Fibroblast of lung (primary cell): ENCODE data around the gene CX3CL1. TPM values are rescaled to one million over a fixed set of nuclear protein-coding genes. Genes with fewer than 3 reads are reported as not detected.

ENCODE experiments used
- DNase-seq, 2 donors: peaks; one replicate each; pipeline versions ENCODE4 v3.0.0 to v3.0.0-alpha.2; 2010; ENCODE audit warnings: low read depth in 2 of 2
- H2AFZ ChIP-seq: 2 replicates; pipeline ENCODE4 v1.5.1; 2012; ENCODE audit warnings: low read length, control low read depth, inconsistent platforms
- H3K27ac ChIP-seq: 2 replicates; pipeline ENCODE4 v1.5.1; 2011; ENCODE audit warnings: low read length, control low read depth; ENCODE audit not compliant: insufficient read depth
- H3K27me3 ChIP-seq: 2 replicates; pipeline ENCODE4 v1.5.1; 2011; ENCODE audit warnings: mild to moderate bottlenecking, low read length; ENCODE audit not compliant: control insufficient read depth, insufficient read depth
- H3K36me3 ChIP-seq: 2 replicates; pipeline ENCODE4 v1.5.1; 2011; ENCODE audit warnings: low read length; ENCODE audit not compliant: control insufficient read depth, insufficient read depth
- H3K4me1 ChIP-seq: 2 replicates; pipeline ENCODE4 v1.5.1; 2011; ENCODE audit warnings: low read length; ENCODE audit not compliant: control insufficient read depth, insufficient read depth; ENCODE audit errors: extremely low read depth
- H3K4me2 ChIP-seq: 2 replicates; pipeline ENCODE4 v1.5.1; 2011; ENCODE audit warnings: low read length, control low read depth; ENCODE audit not compliant: insufficient read depth; ENCODE audit errors: extremely low read depth
- H3K4me3 ChIP-seq, 4 experiments: fragments of 200-600 bp in 1 of 4; sonication (generic) in 1 of 4; replicated peaks in 1 of 4; 2 replicates each; pipeline ENCODE4 v1.5.1; 2011 to 2016; ENCODE audit warnings: low read length in 4 of 4, low read depth in 3 of 4, mild to moderate bottlenecking in 3 of 4, control low read depth in 2 of 4, inconsistent platforms in 1 of 4, mixed read lengths in 1 of 4; ENCODE audit not compliant: insufficient read depth in 1 of 4; ENCODE audit errors: control extremely low read depth in 1 of 4
- H3K79me2 ChIP-seq: 2 replicates; pipeline ENCODE4 v1.5.1; 2012; ENCODE audit warnings: mild to moderate bottlenecking, low read length, inconsistent platforms; ENCODE audit not compliant: control insufficient read depth, insufficient read depth
- H3K9ac ChIP-seq: 2 replicates; pipeline ENCODE4 v1.5.1; 2011; ENCODE audit warnings: mild to moderate bottlenecking, low read length, control low read depth; ENCODE audit not compliant: insufficient read depth
- H3K9me3 ChIP-seq: 2 replicates; pipeline ENCODE4 v1.5.1; 2012; ENCODE audit warnings: low read depth, low read length; ENCODE audit not compliant: control insufficient read depth, insufficient read depth
- H4K20me1 ChIP-seq: 2 replicates; pipeline ENCODE4 v1.5.1; 2011; ENCODE audit warnings: low read length; ENCODE audit not compliant: control insufficient read depth, insufficient read depth; ENCODE audit errors: extremely low read depth
- CTCF ChIP-seq, 2 donors: IDR thresholded peaks in 1 of 2; conservative IDR thresholded peaks in 1 of 2; 1 replicate in 1 of 2; 2 replicates in 1 of 2; pipeline ENCODE4 v1.5.1; 2011 to 2012; ENCODE audit warnings: low read length in 2 of 2, control low read depth in 1 of 2, inconsistent platforms in 1 of 2, low read depth in 1 of 2, mild to moderate bottlenecking in 1 of 2
- EZH2 ChIP-seq: IDR thresholded peaks from 2 replicates; pipeline ENCODE4 v1.5.1; 2012; ENCODE audit warnings: low read length, control low read depth, mild to moderate bottlenecking; ENCODE audit errors: missing control alignments
- polyA plus RNA-seq, 2 donors: library from polyadenylated mRNA; depleted of rRNA in 1 of 2; stranded (reverse) in 1 of 2; unstranded in 1 of 2; fragments of >200 nt; gene quantifications; 2 replicates each; pipeline ENCODE4 v1.2.1, GENCODE V29; 2011 to 2012; ENCODE audit warnings: missing spikeins in 1 of 2
- total RNA-seq: library from RNA; depleted of rRNA; stranded (reverse); fragments of >200 nt; gene quantifications from 2 replicates; pipeline ENCODE4 v1.2.1, GENCODE V29; 2014

CX3CL1 gene
- total and polyA plus RNA-seq, 2 donors (not counting 1 experiment from before 2014, with no cell fraction given), result not detected

- Histone ChIP-seq H3K4me2 (no peak overlapping the region), H3K79me2 (no peaks in the 10 kb centered on the region), H3K9ac (no peak overlapping the region), H3K4me1 (no peaks in the 10 kb centered on the region), H3K36me3 (peaks cover 15% of the 10 kb centered on the region), H4K20me1 (no peaks in the 10 kb centered on the region), H3K9me3 (no peaks in the 10 kb centered on the region), H3K27ac (no peak overlapping the region), H3K27me3 (no peaks in the 10 kb centered on the region), H2AFZ (no peak overlapping the region), H3K4me3 (no peak overlapping the region)
- no peak for DNase-seq
- TF ChIP-seq EZH2 (no peak), CTCF (conservative IDR thresholded peaks at IDR 0.05 in 1 of 2, IDR thresholded peaks at IDR 0.05 in 1 of 2; ENCODE audit: low read depth in 1 of 2, low read length in 2 of 2) (no peak)
These were observed 60.7 kb downstream of the CX3CL1 start for GRCh38 chr16:57432989-57433388.

GRCh38 chr16:57434003-57434402 is 61.7 kb downstream of the CX3CL1 start:
- Histone ChIP-seq H3K4me1 (no peaks in the 10 kb centered on the region), H3K4me2 (no peak overlapping the region), H3K36me3 (peaks cover 11% of the 10 kb centered on the region), H3K9ac (no peak overlapping the region), H3K27ac (no peak overlapping the region), H3K27me3 (no peaks in the 10 kb centered on the region), H3K4me3 (no peak overlapping the region), H3K9me3 (no peaks in the 10 kb centered on the region), H3K79me2 (no peaks in the 10 kb centered on the region), H4K20me1 (no peaks in the 10 kb centered on the region), H2AFZ (no peak overlapping the region)
- DNase-seq, result no peak
- TF ChIP-seq CTCF (conservative IDR thresholded peaks at IDR 0.05 in 1 of 2, IDR thresholded peaks at IDR 0.05 in 1 of 2; ENCODE audit: low read depth in 1 of 2, low read length in 2 of 2) (no peak), EZH2 (no peak)

Other genes with a start within 250 kb of the CX3CL1 start
- 55.5 and 58.3 TPM in 2 replicates for gene PSME3IP1, start 186.5 kb upstream of the CX3CL1 start, total RNA-seq
- 64.6 and 77.0 TPM in 2 replicates for gene PSME3IP1, start 186.5 kb upstream of the CX3CL1 start, polyA plus RNA-seq
- gene RSPRY1, start 186.2 kb upstream of the CX3CL1 start, total RNA-seq, result 33.4 and 51.9 TPM in 2 replicates
- gene RSPRY1, start 186.2 kb upstream of the CX3CL1 start, polyA plus RNA-seq, result 36.4 and 36.5 TPM in 2 replicates
- gene ARL2BP, start 127.2 kb upstream of the CX3CL1 start, total RNA-seq, result 53.2 and 65.7 TPM in 2 replicates
- gene ARL2BP, start 127.2 kb upstream of the CX3CL1 start, polyA plus RNA-seq, result 149 and 173 TPM in 2 replicates
- gene PLLP, start 87.8 kb upstream of the CX3CL1 start, total RNA-seq, result not detected in 2 replicates
- gene PLLP, start 87.8 kb upstream of the CX3CL1 start, polyA plus RNA-seq, result 0.02 and 0.05 TPM in 2 replicates
- not detected in 2 replicates for gene CCL22, start 13.7 kb upstream of the CX3CL1 start, total RNA-seq
- not detected in 2 replicates for gene CCL22, start 13.7 kb upstream of the CX3CL1 start, polyA plus RNA-seq
- not detected in 2 replicates for gene CCL17, start 32.3 kb downstream of the CX3CL1 start, total RNA-seq
- not detected in 2 replicates for gene CCL17, start 32.3 kb downstream of the CX3CL1 start, polyA plus RNA-seq
- gene CIAPIN1, start 74.9 kb downstream of the CX3CL1 start, total RNA-seq, result 38.3 and 39.5 TPM in 2 replicates
- gene CIAPIN1, start 74.9 kb downstream of the CX3CL1 start, polyA plus RNA-seq, result 40.2 and 47.0 TPM in 2 replicates
- 36.2 and 51.2 TPM in 2 replicates for gene COQ9, start 75.0 kb downstream of the CX3CL1 start, total RNA-seq
- gene COQ9, start 75.0 kb downstream of the CX3CL1 start, polyA plus RNA-seq, result 44.4 and 62.2 TPM in 2 replicates
- 105 and 106 TPM in 2 replicates for gene POLR2C, start 90.2 kb downstream of the CX3CL1 start, total RNA-seq
- 84.0 and 98.2 TPM in 2 replicates for gene POLR2C, start 90.2 kb downstream of the CX3CL1 start, polyA plus RNA-seq
- gene DOK4, start 114.0 kb downstream of the CX3CL1 start, total RNA-seq, result 12.3 and 12.6 TPM in 2 replicates
- 11.6 and 15.0 TPM in 2 replicates for gene DOK4, start 114.0 kb downstream of the CX3CL1 start, polyA plus RNA-seq
- 13.6 and 16.7 TPM in 2 replicates for gene CCDC102A, start 164.1 kb downstream of the CX3CL1 start, total RNA-seq
- gene CCDC102A, start 164.1 kb downstream of the CX3CL1 start, polyA plus RNA-seq, result 4.4 and 7.1 TPM in 2 replicates
- gene ADGRG5, start 170.2 kb downstream of the CX3CL1 start, total RNA-seq, result not detected in 2 replicates
- not detected in 2 replicates for gene ADGRG5, start 170.2 kb downstream of the CX3CL1 start, polyA plus RNA-seq